CD14-positive monocyte (primary cell): Measurements from ENCODE around the gene TBX2. TPM values are rescaled to one million over a fixed set of nuclear protein-coding genes. Genes with fewer than 3 reads are reported as not detected.

Source experiments
- DNase-seq, 3 donors: peaks; one replicate each; pipeline ENCODE4 v3.0.0-alpha.2; 2011 to 2022
- H2AFZ ChIP-seq: 2 replicates; pipeline ENCODE4 v1.6.0; 2012; ENCODE audit warnings: mild to moderate bottlenecking, low read depth, low read length, inconsistent platforms; ENCODE audit not compliant: insufficient read depth, poor library complexity, severe bottlenecking
- H3K27ac ChIP-seq, 2 donors: 1 replicate in 1 of 2; 2 replicates in 1 of 2; pipeline ENCODE4 v1.5.1; 2012 to 2013; ENCODE audit warnings: low read length in 2 of 2, control low read depth in 1 of 2, inconsistent platforms in 1 of 2, low read depth in 1 of 2, mild to moderate bottlenecking in 1 of 2
- H3K27me3 ChIP-seq, 2 donors: one replicate each; pipeline versions ENCODE4 v1.6.0 to v1.6.1; 2011 to 2013; ENCODE audit warnings: low read length in 2 of 2; ENCODE audit not compliant: control insufficient read depth in 2 of 2, insufficient read depth in 2 of 2
- H3K36me3 ChIP-seq, 2 donors: replicated peaks in 1 of 2; 1 replicate in 1 of 2; 2 replicates in 1 of 2; pipeline versions ENCODE4 v1.5.1 to v1.6.1; 2012 to 2013; ENCODE audit warnings: low read length in 2 of 2, control low read depth in 1 of 2, inconsistent platforms in 1 of 2, mild to moderate bottlenecking in 1 of 2; ENCODE audit not compliant: insufficient read depth in 2 of 2, control insufficient read depth in 1 of 2
- H3K4me1 ChIP-seq, 2 donors: 1 replicate in 1 of 2; 2 replicates in 1 of 2; pipeline versions ENCODE4 v1.5.1 to v1.6.1; 2012 to 2013; ENCODE audit warnings: low read length in 2 of 2, control low read depth in 1 of 2, inconsistent platforms in 1 of 2, mild to moderate bottlenecking in 1 of 2, moderate library complexity in 1 of 2; ENCODE audit not compliant: insufficient read depth in 2 of 2, control insufficient read depth in 1 of 2
- H3K4me2 ChIP-seq: replicated peaks from 2 replicates; pipeline ENCODE3; 2012; ENCODE audit warnings: low read length, moderate library complexity, mild to moderate bottlenecking; ENCODE audit not compliant: poor library complexity, severe bottlenecking; ENCODE audit errors: extremely low read depth
- H3K4me3 ChIP-seq, 3 experiments: fragments of 200-600 bp in 1 of 3; sonication (generic) in 1 of 3; replicated peaks in 1 of 3; 1 replicate in 2 of 3; 2 replicates in 1 of 3; pipeline ENCODE4 v1.5.1; 2011 to 2013; ENCODE audit warnings: low read length in 3 of 3, mild to moderate bottlenecking in 3 of 3, control low read depth in 2 of 3, low read depth in 2 of 3, inconsistent platforms in 1 of 3, moderate library complexity in 1 of 3
- H3K79me2 ChIP-seq: 2 replicates; pipeline ENCODE4 v1.6.0; 2012; ENCODE audit warnings: mild to moderate bottlenecking, control low read depth, inconsistent platforms, low read length, moderate library complexity; ENCODE audit not compliant: insufficient read depth
- H3K9ac ChIP-seq: 2 replicates; pipeline ENCODE4 v1.6.0; 2017; ENCODE audit warnings: low read length, mild to moderate bottlenecking; ENCODE audit not compliant: insufficient read depth, poor library complexity, severe bottlenecking
- H3K9me3 ChIP-seq, 2 donors: replicated peaks in 1 of 2; 1 replicate in 1 of 2; 2 replicates in 1 of 2; pipeline versions ENCODE4 v1.5.1 to v1.6.1; 2012 to 2013; ENCODE audit warnings: low read length in 2 of 2, control low read depth in 1 of 2; ENCODE audit not compliant: control insufficient read depth in 1 of 2, insufficient read depth in 1 of 2
- H4K20me1 ChIP-seq: 2 replicates; pipeline ENCODE4 v1.6.0; 2012; ENCODE audit warnings: mild to moderate bottlenecking, low read length, control low read depth, moderate library complexity; ENCODE audit not compliant: insufficient read depth
- H3K27ac Mint-ChIP-seq, 7 donors: one replicate each; pipeline ENCODE4 v1.8.0; 2020; ENCODE audit warnings: mild to moderate bottlenecking in 7 of 7, mixed read lengths in 7 of 7, moderate library complexity in 6 of 7, inconsistent platforms in 2 of 7
- H3K27me3 Mint-ChIP-seq, 3 donors: one replicate each; pipeline ENCODE4 v1.8.0; 2021 to 2022; ENCODE audit warnings: low read depth in 3 of 3, mild to moderate bottlenecking in 3 of 3, mixed read lengths in 3 of 3, moderate library complexity in 3 of 3, inconsistent platforms in 1 of 3
- H3K36me3 Mint-ChIP-seq, 2 donors: one replicate each; pipeline ENCODE4 v1.8.0; 2020; ENCODE audit warnings: mixed read lengths in 2 of 2, inconsistent platforms in 1 of 2, mild to moderate bottlenecking in 1 of 2
- H3K4me1 Mint-ChIP-seq: one replicate; pipeline ENCODE4 v1.8.0; 2020; ENCODE audit warnings: mild to moderate bottlenecking, mixed read lengths
- H3K4me3 Mint-ChIP-seq, 2 donors: one replicate each; pipeline ENCODE4 v1.8.0; 2020; ENCODE audit warnings: mild to moderate bottlenecking in 2 of 2, mixed read lengths in 2 of 2, moderate library complexity in 1 of 2
- H3K9me3 Mint-ChIP-seq, 7 donors: one replicate each; pipeline ENCODE4 v1.8.0; 2020 to 2022; ENCODE audit warnings: mixed read lengths in 7 of 7, mild to moderate bottlenecking in 6 of 7, moderate library complexity in 6 of 7, inconsistent platforms in 2 of 7
- CTCF ChIP-seq: fragments of 200-600 bp; IDR thresholded peaks from one replicate; pipeline ENCODE4 v1.8.0; 2022; ENCODE audit warnings: antibody characterized with exemption, mild to moderate bottlenecking
- WGBS: methylation state at CpG from one replicate; pipeline ENCODE4 v1.1.5; 2013; ENCODE audit warnings: missing lambda C conversion rate; ENCODE audit not compliant: insufficient coverage; 5-methylcytosine and 5-hydroxymethylcytosine counted together
- intact Hi-C, 2 donors: fragments of 100-400 bp; cut with micrococcal nuclease; formaldehyde crosslinking; loops; one replicate each; pipeline versions ENCODE4 v1.15.0 to v1.15.1; 2023
- polyA plus RNA-seq, 3 donors: library from polyadenylated mRNA; depleted of rRNA in 1 of 3; unstranded in 2 of 3; stranded (reverse) in 1 of 3; fragments of 300-500 nt in 2 of 3; fragments of >200 nt in 1 of 3; fragmentation: Illumina TruSeq in 2 of 3; gene quantifications; 1 replicate in 2 of 3; 2 replicates in 1 of 3; pipeline ENCODE4 v1.2.3, GENCODE V29; 2012 to 2021

Gene TBX2
- polyA plus RNA-seq, 3 donors, result 0.03 TPM; not detected in 2

- Mint-ChIP-seq H3K27me3 (peaks cover 87 to 96% (median 90%) of the 10 kb centered on the region in 3 donors), H3K4me1 (peaks cover 40% of the 10 kb centered on the region), H3K9me3 (peaks cover 0 to 28% (median 12%) of the 10 kb centered on the region in 7 donors), H3K36me3 (peaks cover 11 to 14% of the 10 kb centered on the region in 2 donors), H3K4me3 (peak overlapping the region in 1 of 2 donors; percentile 83), H3K27ac (no peak overlapping the region)
- no peaks in the 10 kb centered on the region for H3K79me2 ChIP-seq
- peaks cover 18 to 41% of the 10 kb centered on the region in 2 donors for H3K9me3 ChIP-seq
- peaks cover 28 to 36% of the 10 kb centered on the region in 2 donors for H3K4me1 ChIP-seq
- no peaks in the 10 kb centered on the region for H4K20me1 ChIP-seq
- no peak overlapping the region for H3K9ac ChIP-seq
- no peak overlapping the region for H3K27ac ChIP-seq
- 2% methylated on average over 27 of the region's 27 CpGs for WGBS
- H3K4me3 ChIP-seq, result no peak overlapping the region
- DNase-seq, result no peak
- intact Hi-C loops, result no loop called here
- TF ChIP-seq CTCF, result no peak
- no peak overlapping the region for H3K4me2 ChIP-seq
- H3K36me3 ChIP-seq, result no peaks in the 10 kb centered on the region
- peaks cover 82 to 93% of the 10 kb centered on the region in 2 donors for H3K27me3 ChIP-seq
- H2AFZ ChIP-seq, result no peak overlapping the region
Observed at GRCh38 chr17:61404663-61404912, 4.9 kb downstream of the TBX2 start.

GRCh38 chr17:61404913-61405685, 5.5 kb downstream of the TBX2 start:
- peaks cover 31 to 36% of the 10 kb centered on the region in 2 donors for H3K4me1 ChIP-seq
- no peak for DNase-seq
- peaks cover 43% of the 10 kb centered on the region for H3K4me1 Mint-ChIP-seq

More at GRCh38 chr17:61404913-61405685, 5.5 kb downstream of the TBX2 start:
- H3K79me2 ChIP-seq, result no peaks in the 10 kb centered on the region
- Mint-ChIP-seq H3K27ac (peak overlapping the region in 1 of 7 donors; percentile 41), H3K9me3 (peaks cover 0 to 32% (median 15%) of the 10 kb centered on the region in 7 donors), H3K4me3 (peak overlapping the region in 1 of 2 donors; percentile 48), H3K27me3 (peaks cover 90 to 98% (median 92%) of the 10 kb centered on the region in 3 donors), H3K36me3 (peaks cover 11 to 14% of the 10 kb centered on the region in 2 donors)
- intact Hi-C loops, result no loop called here
- peaks cover 2% of the 10 kb centered on the region for H4K20me1 ChIP-seq
- WGBS, result 3% methylated on average over 63 of the region's 71 CpGs
- H3K4me2 ChIP-seq, result no peak overlapping the region
- H3K4me3 ChIP-seq, result no peak overlapping the region
- peaks cover 87 to 97% of the 10 kb centered on the region in 2 donors for H3K27me3 ChIP-seq
- TF ChIP-seq CTCF, result no peak
- H3K36me3 ChIP-seq, result no peaks in the 10 kb centered on the region
- no peak overlapping the region for H2AFZ ChIP-seq
- peaks cover 18 to 43% of the 10 kb centered on the region in 2 donors for H3K9me3 ChIP-seq
- H3K27ac ChIP-seq, result no peak overlapping the region
- H3K9ac ChIP-seq, result no peak overlapping the region
